Measurements from ENCODE around the gene ZEB2.

- no peak for TF ChIP-seq CTCF (IDR thresholded peaks at IDR 0.05; ENCODE audit: borderline replicate concordance, extremely low read depth, low read length, poor library complexity, severe bottlenecking)
- no peak for TF ChIP-seq EZH2 (IDR thresholded peaks at IDR 0.05; ENCODE audit: borderline replicate concordance, low read depth, low read length, severe bottlenecking)
Observed at GRCh38 chr2:144495227-144496091, 24.5 kb downstream of the ZEB2 start.
